HG02798 (cell line): ENCODE results near the gene ZNF232.
"Not testable (repeated sequence)": the region's sequence is repeated elsewhere in the genome, so short reads cannot be mapped to it uniquely, and the experiment has no call there.

ENCODE experiments used
- ATAC-seq: cut with Tn5 transposase; IDR thresholded peaks from one replicate; pipeline ENCODE4 v1.9.1; 2021; ENCODE audit warnings: mild to moderate bottlenecking; ENCODE audit not compliant: unreplicated experiment, poor library complexity

ZNF232 gene

GRCh38 chr17:5130687-5131086, 19.0 kb upstream of the ZNF232 start:
- ATAC-seq = not testable (repeated sequence)

DNA sequence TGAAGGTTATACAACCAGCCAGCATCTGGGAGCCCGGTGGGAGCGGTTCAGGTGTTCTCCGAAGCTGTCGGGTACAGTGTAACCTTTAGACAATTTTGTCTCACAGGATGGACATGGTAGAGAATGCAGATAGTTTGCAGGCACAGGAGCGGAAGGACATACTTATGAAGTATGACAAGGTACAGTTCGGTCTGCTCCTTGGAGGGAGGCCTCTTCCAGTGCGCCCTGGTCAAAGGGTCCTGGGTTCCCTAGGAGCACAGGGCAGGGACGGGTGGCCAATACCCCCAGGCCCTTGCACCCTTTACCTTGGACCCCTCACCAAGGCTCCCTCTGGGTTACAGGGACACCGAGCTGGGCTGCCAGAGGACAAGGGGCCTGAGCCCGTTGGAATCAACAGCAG, 18.6 kb upstream of the ZNF232 start:
- not testable (repeated sequence) for ATAC-seq

DNA sequence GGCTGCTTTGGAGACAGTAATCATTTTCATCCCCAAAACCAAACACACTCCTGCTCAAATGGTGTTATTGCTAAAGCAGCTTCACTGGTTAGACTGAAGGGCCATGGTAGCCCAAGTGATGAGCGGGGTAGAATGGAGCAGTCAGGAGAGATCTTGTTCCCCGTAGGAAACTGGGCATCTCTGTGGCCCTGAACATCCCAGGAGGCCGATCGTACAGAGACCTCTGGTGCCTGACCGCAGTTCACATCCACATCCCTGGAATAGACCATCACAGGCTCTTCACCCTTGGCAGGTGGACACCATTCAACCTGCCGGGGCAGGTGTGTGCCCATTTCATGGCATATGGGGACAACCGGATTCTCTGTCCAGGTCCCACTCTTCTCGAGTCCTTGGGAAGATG, 18.1 kb upstream of the ZNF232 start:
- not testable (repeated sequence) for ATAC-seq

DNA sequence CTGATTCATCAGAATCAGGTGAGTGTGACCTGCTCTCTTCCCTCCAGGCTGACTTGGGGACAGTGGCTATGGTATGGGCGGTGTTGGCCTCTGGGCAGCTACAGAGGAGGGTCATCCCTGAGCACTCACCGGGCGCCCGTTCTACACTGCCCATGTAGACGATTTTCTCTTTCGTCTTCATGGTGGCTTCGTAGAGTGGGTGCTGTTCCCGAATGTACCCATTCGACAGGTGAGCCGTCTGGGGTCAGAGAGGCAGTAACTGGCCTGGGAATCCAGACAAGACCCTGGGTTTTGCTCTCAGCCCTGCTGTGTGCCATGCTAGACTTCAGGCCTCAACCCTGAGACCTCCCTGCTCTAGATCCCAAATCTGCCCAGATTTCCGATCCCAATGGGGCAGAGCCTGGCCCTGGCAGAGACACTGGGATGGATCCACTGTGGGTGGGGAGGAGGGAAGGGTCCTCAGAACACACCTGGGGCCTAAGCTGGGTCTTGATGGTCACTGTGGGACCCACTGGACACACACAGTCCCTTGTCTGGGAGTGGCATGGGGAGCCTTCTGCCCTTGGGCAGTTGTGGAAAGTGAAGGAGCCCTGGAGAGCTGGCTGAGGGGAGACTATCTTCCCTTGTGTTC, 17.3 kb upstream of the ZNF232 start:
- ATAC-seq = no peak

GRCh38 chr17:5128387-5128786, 16.7 kb upstream of the ZNF232 start:
- ATAC-seq = not testable (repeated sequence)

GRCh38 chr17:5127910-5128309, 16.2 kb upstream of the ZNF232 start:
- no peak for ATAC-seq

GRCh38 chr17:5126719-5127488, 15.2 kb upstream of the ZNF232 start:
- ATAC-seq = no peak

DNA sequence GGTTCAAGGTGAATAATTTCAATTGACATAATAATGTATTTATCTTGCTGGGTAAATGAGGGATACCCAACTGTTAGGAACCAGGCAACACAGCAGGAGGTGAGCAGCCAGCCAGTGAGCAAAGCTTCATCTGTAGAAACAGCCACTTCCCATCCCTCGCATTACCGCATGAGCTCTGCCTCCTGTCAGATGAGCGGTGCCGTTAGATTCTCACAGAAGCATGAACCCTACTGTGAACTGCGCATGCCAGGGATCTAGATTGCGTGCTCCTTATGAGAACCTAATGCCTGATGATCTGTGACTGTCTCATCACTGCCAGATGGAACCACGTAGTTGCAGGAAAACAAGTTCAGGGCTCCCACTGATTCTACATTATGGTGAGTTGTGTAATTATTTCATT, 13.2 kb upstream of the ZNF232 start:
- ATAC-seq = not testable (repeated sequence)

- ATAC-seq = not testable (repeated sequence)
Measured at GRCh38 chr17:5124125-5124760, 12.6 kb upstream of the ZNF232 start.

- ATAC-seq = no peak
Measured at GRCh38 chr17:5123343-5124124, 11.9 kb upstream of the ZNF232 start.

DNA sequence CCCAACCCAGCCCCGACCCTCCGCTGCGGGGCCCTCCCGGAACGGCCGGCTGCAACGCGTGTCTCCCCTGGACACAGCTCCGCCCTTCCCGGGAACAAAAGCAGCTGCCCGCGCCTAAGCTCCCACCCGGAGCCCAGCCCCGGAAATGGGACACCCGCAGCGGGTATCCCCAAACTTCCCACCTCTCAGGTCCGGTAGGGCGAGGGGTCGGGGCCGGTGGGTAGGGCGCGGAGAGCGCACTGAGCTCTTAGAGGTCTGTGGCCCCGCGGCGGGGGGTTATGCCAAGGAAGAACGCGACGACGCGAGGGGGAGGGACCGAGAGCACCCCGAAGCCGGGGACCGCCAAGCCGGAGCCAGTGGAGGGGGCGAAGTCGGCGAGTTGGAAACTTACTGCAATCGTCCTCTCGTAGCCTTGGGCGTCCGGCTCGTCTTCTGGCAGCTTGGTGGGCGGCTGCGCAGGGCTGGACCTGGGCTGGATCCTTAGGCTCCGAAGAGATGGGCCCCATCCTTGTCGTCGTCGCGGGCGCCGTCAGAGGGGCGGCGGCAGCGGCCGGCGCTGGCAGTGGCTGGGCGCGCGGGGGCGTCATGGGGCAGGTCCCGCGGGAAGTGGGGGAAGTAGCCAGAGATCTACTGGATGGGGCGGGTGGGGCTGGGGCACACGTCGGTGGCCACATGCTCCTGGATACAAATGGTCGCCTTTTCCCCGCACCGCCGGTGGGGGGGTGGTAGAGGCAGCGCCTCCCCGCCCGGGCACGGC, 11.1 kb upstream of the ZNF232 start:
- no peak for ATAC-seq

DNA sequence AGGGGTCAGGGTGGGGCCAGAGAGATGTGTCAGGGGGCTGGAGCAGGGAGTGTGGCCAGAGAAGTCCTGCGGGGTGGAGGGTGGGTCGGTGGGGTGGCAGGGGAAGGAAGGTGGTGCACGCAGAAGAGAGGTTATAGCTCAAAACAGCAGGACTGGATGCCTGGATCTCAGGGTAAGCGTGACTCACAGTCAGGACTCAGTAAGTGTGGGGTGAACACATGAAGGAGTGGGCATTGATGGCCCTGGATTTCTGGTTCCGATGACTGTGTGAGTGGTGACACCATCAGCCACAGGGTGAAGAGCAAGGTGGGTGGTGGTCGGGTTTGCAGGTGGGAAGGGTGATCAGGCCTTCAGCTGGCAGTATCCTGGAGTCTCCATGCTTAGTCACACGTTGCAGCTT, 10.4 kb upstream of the ZNF232 start:
- ATAC-seq = not testable (repeated sequence)

DNA sequence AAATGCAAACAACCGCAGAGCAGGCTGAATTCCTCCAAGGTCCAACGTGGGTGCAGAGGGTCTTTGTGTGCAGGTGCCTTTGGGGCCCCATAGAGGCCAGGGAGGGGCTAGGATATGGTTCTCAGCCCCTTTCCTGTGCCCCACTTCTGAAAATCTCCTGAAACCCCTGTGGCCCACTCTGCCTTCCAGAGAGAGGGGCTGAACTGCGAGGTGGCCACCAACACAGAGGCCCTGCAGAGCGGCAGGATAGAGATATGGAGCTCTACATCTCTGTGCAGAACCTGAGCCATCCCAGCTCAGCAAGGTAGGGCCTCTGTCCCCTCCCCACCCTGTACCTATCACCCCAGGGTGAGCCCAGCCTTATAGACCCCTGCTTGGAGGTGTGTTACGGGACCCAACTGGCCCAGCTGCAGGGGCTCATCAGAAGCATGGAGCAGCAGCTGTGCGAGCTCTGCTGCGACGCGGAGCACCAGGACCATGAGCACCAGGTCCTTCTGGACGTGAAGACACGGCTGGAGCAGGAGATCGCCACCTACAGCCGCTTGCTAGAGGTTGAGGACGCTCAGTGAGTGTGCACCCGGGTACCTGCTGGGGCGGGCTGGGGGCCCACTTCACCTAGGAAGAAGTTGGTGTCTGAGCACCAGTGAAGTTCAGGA, 9.6 kb upstream of the ZNF232 start:
- no peak for ATAC-seq

- ATAC-seq = not testable (repeated sequence)
Measured at GRCh38 chr17:5120436-5121185, 8.9 kb upstream of the ZNF232 start.

GRCh38 chr17:5120036-5120435, 8.4 kb upstream of the ZNF232 start:
- ATAC-seq = no peak

DNA sequence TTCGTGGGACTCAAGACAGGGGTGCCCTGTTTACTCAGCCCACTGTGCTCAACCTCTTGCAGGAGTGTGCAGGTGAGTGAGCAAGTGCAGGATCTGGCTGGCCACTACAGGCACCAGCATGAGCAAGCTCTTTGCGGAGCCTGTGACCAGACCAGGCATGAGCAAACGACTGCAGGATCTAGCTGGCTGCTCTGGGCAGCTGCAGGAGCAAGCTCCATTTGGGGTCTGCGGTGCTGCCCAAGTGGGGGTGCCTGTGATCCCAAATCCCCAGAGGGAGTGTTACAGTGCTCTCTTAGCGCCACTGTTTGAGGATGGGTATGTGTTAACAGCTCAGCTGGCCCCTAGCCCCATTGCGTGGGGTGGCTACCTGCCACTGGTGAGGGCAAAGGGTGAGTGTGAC, 6.5 kb upstream of the ZNF232 start:
- no peak for ATAC-seq

DNA sequence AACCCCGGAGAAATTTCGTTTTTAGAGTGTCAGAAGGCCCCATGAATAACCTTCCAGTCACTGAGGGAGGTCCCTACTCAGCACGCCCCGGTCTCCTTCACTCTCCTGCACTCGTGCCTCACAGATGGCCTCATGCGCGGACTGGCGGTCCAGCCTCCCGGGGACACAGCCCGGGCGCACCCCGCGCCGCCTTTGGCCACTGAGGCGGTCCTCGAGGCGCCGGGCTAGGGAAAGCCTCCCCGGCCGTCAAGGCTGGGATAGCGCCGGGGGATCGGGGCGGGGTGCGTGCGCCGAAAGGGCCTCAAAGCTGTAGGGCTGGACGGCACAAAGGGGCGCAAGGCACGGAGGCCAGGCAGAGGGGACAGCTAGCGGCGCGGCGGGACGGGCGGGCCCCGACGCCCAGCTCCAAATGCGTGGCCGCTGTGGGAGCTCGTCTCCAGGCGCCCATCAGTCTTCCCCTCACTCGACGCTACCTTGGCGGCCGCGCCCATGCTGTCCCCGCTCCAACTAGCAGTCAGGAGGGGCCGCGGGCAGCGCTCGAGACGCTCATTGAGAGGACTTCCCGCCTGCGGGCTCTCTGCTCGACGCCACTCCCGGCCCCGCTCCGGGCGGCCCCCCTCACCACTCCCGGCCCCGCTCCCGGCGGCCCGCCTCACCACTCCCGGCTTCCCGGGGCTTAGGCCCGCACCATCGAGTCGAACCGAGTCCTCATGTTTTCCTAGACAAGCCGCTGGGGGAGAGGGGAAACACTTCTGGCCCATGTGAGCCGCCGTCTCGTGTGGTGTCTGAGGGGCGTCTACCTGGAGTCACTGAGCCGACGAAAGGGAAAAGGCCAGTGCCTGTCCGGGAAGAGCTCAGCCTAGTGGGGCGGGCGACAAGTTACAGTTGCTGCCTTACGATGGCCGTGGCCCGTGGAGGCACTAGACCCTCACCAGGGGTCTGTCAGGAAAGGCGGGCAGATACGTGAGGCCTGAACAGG, 4.3 kb upstream of the ZNF232 start, which contains the start of gene USP6:
Gene USP6 (plus strand): TSS at position 360 of the 979 bp plus-strand sequence. CDS start 14,336 bp downstream, outside the sequence.
- ATAC-seq = no peak
